ENCODE results near the gene LRP6. TPM values are rescaled to one million over a fixed set of nuclear protein-coding genes. Genes with fewer than 3 reads are reported as not detected.
"Not testable (repeated sequence)": the region's sequence is repeated elsewhere in the genome, so short reads cannot be mapped to it uniquely, and the experiment has no call there.

Gene LRP6
- total RNA-seq, 2 experiments from 2014 or later: 6.8 to 8.2 TPM

DNA sequence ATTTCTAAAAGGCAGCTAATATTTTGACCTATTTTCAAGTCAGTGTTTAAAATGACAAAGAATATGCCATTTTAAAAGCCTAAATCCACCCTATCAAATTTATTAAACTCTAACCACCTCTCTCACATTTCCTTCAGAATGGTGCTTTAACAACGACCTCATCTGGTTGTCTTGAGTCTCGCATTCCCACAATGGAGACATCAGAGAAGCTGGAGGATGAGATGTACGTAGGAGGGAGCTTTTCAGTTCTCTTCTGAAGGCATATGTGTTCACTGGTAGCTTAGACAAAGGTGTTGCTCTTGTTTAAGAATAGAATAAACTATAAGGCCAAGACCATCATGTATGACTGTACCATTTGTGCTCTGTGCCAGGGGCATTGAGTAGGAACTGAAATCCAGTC lies 113.2 kb downstream of the LRP6 start:
- no peak overlapping the region for H3K27ac Mint-ChIP-seq
- CTCF ChIA-PET: interaction anchor here (1.0 kb wide), 1 partner anchor 11 kb away, joined by 4 read pairs; no protein-coding TSS in a partner anchor
- POLR2A ChIA-PET: no interaction called here

DNA sequence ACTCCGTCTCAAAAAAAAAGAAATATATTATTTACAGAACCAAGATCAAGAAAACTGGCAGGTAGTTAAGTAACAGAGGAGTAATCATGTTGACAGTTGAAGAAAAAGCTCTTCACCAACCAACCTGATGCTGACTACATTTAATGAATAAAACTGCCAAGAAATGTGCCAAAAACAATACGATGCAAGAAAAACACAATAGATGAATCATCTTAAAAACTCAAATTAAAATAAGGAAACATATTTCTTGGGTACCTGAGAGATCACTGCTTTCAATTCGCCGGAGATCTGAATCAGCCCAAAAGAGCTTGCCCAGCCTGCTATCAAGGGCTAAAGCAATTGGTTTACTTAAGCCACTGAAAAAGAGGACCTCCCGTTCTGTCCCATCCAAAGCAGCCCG lies 119.7 kb downstream of the LRP6 start:
- ChIA-PET POLR2A (no interaction called here), CTCF (interaction anchor here (0.6 to 1.3 kb wide), 4 partner anchors 13 to 1534 kb away, joined by 3 to 4 read pairs (median 4); partner anchors contain the start of gene MAGOHB)
- peaks cover 5% of the 10 kb centered on the region for H3K36me3 Mint-ChIP-seq (ENCODE audit: low read depth)

More for the DNA sequence above, 113.2 kb downstream of the LRP6 start:
- Mint-ChIP-seq H3K9me3 (ENCODE audit: low read depth) (no peaks in the 10 kb centered on the region), H3K4me1 (no peaks in the 10 kb centered on the region), H3K4me3 (no peak overlapping the region), H3K27me3 (no peaks in the 10 kb centered on the region), H3K36me3 (ENCODE audit: low read depth) (peaks cover 12% of the 10 kb centered on the region)
- DNase-seq: no peak
- ATAC-seq: no peak
- intact Hi-C loops (cut with DNase I, micrococcal nuclease): no loop called here

DNA sequence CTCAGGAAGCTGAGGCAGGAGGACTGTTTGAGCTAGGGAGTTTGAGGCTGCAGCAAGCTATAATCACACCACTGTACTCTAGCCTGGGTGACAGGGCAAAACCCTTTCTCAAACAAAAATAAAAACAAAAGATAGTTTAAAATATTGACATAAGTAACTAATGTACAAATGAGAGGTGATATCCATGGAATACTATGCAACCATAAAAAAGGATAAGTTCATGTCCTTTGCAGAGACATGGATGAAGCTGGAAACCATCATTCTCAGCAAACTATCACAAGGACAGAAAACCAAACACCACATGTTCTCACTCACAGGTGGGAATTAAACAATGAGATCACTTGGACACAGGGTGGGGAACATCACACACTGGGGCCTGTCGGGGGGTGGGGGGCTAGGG lies 122.3 kb downstream of the LRP6 start:
- H3K9me3 Mint-ChIP-seq (ENCODE audit: low read depth); DNase-seq; H3K4me1 Mint-ChIP-seq; H3K4me3 Mint-ChIP-seq; H3K27me3 Mint-ChIP-seq; CTCF ChIA-PET; intact Hi-C loops (cut with DNase I, micrococcal nuclease); H3K27ac Mint-ChIP-seq; ATAC-seq; POLR2A ChIA-PET; H3K36me3 Mint-ChIP-seq (ENCODE audit: low read depth): not testable (repeated sequence)

More for the DNA sequence above, 119.7 kb downstream of the LRP6 start:
- DNase-seq: no peak
- no peak for ATAC-seq
- no peaks in the 10 kb centered on the region for H3K4me1 Mint-ChIP-seq
- no peak overlapping the region for H3K4me3 Mint-ChIP-seq
- intact Hi-C loops (cut with DNase I, micrococcal nuclease): no loop called here
- no peaks in the 10 kb centered on the region for H3K9me3 Mint-ChIP-seq (ENCODE audit: low read depth)
- no peaks in the 10 kb centered on the region for H3K27me3 Mint-ChIP-seq
- no peak overlapping the region for H3K27ac Mint-ChIP-seq

DNA sequence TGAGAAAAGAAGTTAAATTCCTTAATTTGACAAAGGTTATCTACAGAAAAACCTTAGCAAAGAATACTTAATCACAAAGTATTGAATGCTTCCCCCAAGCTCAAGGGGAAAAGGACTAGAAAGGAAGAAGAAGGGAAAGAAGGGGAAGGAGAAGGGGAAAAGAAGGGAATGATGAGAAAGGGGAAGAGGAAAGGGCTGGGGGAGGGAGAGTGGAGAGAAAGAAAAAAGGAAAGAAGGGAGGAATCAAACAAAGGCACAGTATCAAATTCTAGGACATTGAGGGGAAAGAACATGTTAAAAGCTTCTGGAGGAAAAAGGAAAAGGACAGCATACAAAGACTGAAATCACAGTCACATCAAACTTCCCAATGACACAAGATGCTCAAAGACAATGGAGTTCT lies 125.8 kb downstream of the LRP6 start:
- no peak for DNase-seq
- Mint-ChIP-seq H3K27me3 (no peaks in the 10 kb centered on the region), H3K9me3 (ENCODE audit: low read depth) (no peaks in the 10 kb centered on the region), H3K27ac (no peak overlapping the region), H3K36me3 (ENCODE audit: low read depth) (peaks cover 7% of the 10 kb centered on the region), H3K4me3 (no peak overlapping the region), H3K4me1 (no peaks in the 10 kb centered on the region)
- intact Hi-C loops (cut with DNase I, micrococcal nuclease): no loop called here
- CTCF ChIA-PET: interaction anchor here (0.7 kb wide), 1 partner anchor 8 kb away, joined by 3 read pairs; no protein-coding TSS in a partner anchor
- POLR2A ChIA-PET: no interaction called here
- ATAC-seq: no peak

DNA sequence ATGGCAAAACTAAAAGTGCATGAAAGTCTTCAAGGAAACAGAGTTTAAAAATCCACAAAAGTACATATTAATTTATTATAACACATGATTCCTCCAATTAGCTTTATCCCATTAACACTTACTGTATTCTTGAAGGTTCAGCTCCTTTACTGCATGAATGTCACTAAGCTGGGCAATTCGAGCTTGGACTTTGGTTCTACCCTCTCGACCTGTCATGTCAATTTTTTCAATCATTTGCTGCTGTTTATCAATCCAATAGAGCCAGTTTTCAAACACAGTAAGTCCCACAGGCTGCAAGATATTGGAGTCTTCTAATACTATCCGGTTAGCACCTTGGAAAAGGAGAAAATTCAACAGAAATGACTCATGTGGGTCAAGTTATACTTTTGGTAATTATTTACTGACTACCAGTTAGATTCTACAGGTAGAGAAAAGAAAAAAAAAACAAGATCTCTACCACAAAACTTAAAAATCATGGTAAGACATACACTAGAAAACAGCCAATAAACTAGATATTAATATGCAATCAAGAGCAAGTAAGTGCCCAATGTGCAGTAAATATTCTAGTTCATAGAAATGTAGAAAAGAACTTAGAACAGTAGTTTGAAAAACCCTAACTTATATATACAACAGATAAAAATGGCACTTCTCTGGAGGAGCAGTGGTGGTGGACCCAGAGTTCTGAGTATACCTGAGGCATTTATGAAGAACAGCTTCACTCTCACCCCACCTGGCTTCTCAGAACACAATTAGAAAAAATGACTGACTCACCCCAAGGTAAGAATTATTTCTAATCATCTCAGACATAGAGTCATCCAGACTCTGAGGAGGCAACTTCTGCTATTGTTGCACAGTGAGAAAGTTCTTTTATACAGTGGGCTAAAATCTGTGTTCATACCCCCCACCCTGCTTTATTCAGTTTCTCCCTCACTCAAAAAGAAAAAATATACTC lies 128.4 kb downstream of the LRP6 start:
- Mint-ChIP-seq H3K4me1 (no peaks in the 10 kb centered on the region), H3K9me3 (ENCODE audit: low read depth) (no peaks in the 10 kb centered on the region), H3K4me3 (no peak overlapping the region), H3K27me3 (no peaks in the 10 kb centered on the region), H3K36me3 (ENCODE audit: low read depth) (peaks cover 10% of the 10 kb centered on the region), H3K27ac (no peak overlapping the region)
- ATAC-seq (no peak), DNase-seq (no peak)
- ChIA-PET CTCF (no interaction called here), POLR2A (interaction anchor here (0.6 kb wide), 1 partner anchor 236 kb away, joined by 3 read pairs; no protein-coding TSS in a partner anchor)
- intact Hi-C loops (cut with DNase I, micrococcal nuclease): no loop called here

DNA sequence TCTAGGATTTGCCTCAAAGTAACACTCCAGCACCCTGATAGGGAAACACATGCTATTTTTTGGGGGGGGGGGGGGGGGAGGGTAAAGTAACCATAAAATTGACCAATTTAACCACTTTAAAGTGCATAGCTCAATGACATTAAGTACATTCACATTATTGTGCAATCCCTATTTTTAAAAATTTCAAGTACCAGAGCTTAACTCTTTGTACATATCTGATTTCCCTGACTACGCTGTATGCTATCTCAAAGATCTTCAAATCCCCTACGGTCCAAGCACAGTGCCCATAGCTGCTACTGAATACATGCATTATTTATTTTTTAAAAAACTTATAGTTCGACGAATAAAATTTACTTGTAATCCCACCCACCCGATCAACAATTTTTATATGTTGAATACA lies 133.1 kb downstream of the LRP6 start:
- peaks cover 9% of the 10 kb centered on the region for H3K36me3 Mint-ChIP-seq (ENCODE audit: low read depth)
- no peak overlapping the region for H3K27ac Mint-ChIP-seq
- no peak for ATAC-seq
- no peaks in the 10 kb centered on the region for H3K9me3 Mint-ChIP-seq (ENCODE audit: low read depth)
- no peak for DNase-seq
- POLR2A ChIA-PET: no interaction called here
- intact Hi-C loops (cut with DNase I, micrococcal nuclease): no loop called here
- H3K27me3 Mint-ChIP-seq: no peaks in the 10 kb centered on the region
- H3K4me3 Mint-ChIP-seq: no peak overlapping the region
- no peaks in the 10 kb centered on the region for H3K4me1 Mint-ChIP-seq
- CTCF ChIA-PET: no interaction called here

DNA sequence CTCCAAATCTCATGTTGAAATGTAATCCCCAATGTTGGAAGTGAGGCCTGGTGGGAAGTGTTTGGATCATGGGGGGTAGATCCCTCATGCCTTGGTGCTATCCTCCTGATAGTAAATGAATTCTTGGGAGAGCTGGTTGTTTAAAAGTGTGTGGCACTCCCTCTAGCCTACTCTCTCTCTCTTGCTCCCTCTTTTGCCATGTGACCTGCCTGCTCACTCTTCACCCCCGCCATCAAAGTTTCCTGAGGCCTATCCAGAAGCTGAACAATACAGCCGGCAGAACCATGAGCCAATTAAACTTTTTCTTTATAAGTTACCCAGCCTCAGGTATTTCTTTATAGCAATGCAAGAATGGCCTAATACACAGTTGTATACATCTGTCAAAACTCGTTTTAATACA lies 133.6 kb downstream of the LRP6 start:
- no peak for DNase-seq
- CTCF ChIA-PET: interaction anchor here (1.0 kb wide), 1 partner anchor 7 kb away, joined by 3 read pairs; no protein-coding TSS in a partner anchor
- no peak overlapping the region for H3K4me3 Mint-ChIP-seq
- H3K9me3 Mint-ChIP-seq (ENCODE audit: low read depth): no peaks in the 10 kb centered on the region
- H3K27ac Mint-ChIP-seq: no peak overlapping the region
- intact Hi-C loops (cut with DNase I, micrococcal nuclease): no loop called here
- no peak for ATAC-seq
- no peaks in the 10 kb centered on the region for H3K27me3 Mint-ChIP-seq
- H3K36me3 Mint-ChIP-seq (ENCODE audit: low read depth): peaks cover 7% of the 10 kb centered on the region
- POLR2A ChIA-PET: no interaction called here
- no peaks in the 10 kb centered on the region for H3K4me1 Mint-ChIP-seq

DNA sequence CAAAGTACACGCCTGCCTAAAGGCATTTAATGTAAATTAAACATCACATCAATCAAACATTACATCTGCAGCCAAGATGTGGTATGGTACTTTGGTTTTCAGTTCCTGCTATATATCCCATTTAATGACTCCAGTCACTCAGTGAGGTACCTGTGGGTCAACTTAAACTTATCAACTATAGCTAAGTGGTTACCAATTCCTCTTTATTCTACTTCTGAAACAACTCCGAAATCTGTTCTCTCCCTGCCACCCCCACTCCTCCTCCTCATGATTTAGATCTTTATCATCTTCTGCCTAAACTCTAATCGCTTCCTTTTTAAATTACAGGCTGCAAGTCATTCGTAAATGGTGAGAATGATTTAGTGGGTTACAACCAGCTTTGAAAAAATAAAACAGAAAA lies 138.2 kb downstream of the LRP6 start:
- H3K4me3 Mint-ChIP-seq: no peak overlapping the region
- H3K27me3 Mint-ChIP-seq: no peaks in the 10 kb centered on the region
- no peak for ATAC-seq
- peaks cover 4% of the 10 kb centered on the region for H3K36me3 Mint-ChIP-seq (ENCODE audit: low read depth)
- H3K9me3 Mint-ChIP-seq (ENCODE audit: low read depth): no peaks in the 10 kb centered on the region
- H3K4me1 Mint-ChIP-seq: no peaks in the 10 kb centered on the region
- ChIA-PET POLR2A (no interaction called here), CTCF (no interaction called here)
- DNase-seq: no peak
- H3K27ac Mint-ChIP-seq: no peak overlapping the region
- intact Hi-C loops (cut with DNase I, micrococcal nuclease): no loop called here

DNA sequence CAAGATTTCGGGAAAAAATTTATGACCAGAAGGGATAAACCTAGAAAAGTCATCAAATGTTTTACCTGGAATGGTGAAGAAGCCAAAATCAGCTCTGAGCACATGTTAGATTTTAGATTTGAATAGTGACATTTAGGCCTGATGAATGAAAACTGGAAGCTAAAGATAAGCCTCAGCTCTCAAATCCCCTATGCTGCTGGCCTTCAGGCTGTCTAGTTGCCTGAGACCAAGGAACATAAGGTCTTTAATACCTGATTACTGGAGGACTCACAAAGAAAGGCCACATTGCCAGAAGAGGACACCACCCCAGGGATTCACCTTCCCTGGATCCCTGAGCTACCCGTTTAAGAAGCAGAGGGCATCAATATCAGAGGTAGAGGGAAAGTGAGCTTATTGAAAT lies 139.5 kb downstream of the LRP6 start:
- DNase-seq: no peak
- no peaks in the 10 kb centered on the region for H3K4me1 Mint-ChIP-seq
- peaks cover 4% of the 10 kb centered on the region for H3K36me3 Mint-ChIP-seq (ENCODE audit: low read depth)
- ATAC-seq: no peak
- H3K4me3 Mint-ChIP-seq: no peak overlapping the region
- ChIA-PET CTCF (interaction anchor here (1.0 kb wide), 1 partner anchor 22 kb away, joined by 3 read pairs; no protein-coding TSS in a partner anchor), POLR2A (no interaction called here)
- no peaks in the 10 kb centered on the region for H3K27me3 Mint-ChIP-seq
- H3K9me3 Mint-ChIP-seq (ENCODE audit: low read depth): no peaks in the 10 kb centered on the region
- no peak overlapping the region for H3K27ac Mint-ChIP-seq
- intact Hi-C loops (cut with DNase I, micrococcal nuclease): no loop called here

DNA sequence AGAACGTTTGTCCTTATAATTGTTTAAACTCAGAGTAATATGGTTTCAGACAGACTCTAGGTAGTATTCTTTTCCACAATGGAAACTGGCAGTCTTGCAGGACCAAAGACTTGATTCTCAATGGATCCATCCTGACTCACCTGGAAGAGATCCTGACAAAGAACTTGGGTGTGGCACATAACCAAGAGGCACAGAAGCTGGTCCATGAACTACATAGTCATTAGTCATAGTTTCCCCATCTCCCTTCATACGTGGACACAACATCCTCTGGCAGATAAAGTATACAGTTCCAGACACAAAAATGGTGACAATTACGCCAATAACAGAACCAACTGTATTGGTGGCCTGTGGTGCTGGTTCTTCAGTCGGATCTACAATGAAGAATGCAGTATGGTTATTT lies 140.3 kb downstream of the LRP6 start:
- no peak for ATAC-seq
- Mint-ChIP-seq H3K4me3 (no peak overlapping the region), H3K36me3 (ENCODE audit: low read depth) (peaks cover 4% of the 10 kb centered on the region), H3K27ac (no peak overlapping the region), H3K27me3 (no peaks in the 10 kb centered on the region), H3K9me3 (ENCODE audit: low read depth) (no peaks in the 10 kb centered on the region), H3K4me1 (no peaks in the 10 kb centered on the region)
- intact Hi-C loops (cut with DNase I, micrococcal nuclease): no loop called here
- POLR2A ChIA-PET: no interaction called here
- no peak for DNase-seq
- CTCF ChIA-PET: no interaction called here

DNA sequence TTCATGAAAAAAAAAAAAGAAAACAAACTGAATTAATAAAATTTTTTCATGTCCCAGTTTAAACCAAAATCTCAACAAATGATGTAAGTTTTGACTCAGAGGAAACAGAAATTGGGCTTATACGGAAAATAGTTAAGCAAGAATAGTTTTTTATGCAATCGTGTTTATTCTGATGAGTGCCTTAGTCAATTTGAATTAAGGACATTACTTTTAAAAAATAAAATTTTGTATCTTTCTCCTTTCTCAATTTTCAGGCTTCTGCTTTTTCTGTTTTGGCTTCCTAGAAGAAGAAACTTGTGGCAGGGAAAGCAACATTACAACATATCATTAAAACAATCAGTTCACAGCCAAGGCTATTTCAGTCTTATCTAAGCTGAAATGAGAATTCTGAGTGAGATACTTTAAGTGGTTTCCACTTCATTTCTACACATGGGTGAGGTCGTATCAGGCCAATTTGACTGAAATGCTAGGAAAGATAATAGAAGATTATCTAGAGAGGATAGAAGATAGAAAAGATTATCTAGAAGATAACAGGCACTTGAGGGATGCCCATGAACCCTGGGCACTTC lies 143.7 kb downstream of the LRP6 start:
- no peak overlapping the region for H3K27ac Mint-ChIP-seq
- H3K9me3 Mint-ChIP-seq (ENCODE audit: low read depth): no peaks in the 10 kb centered on the region
- H3K36me3 Mint-ChIP-seq (ENCODE audit: low read depth): peaks cover 4% of the 10 kb centered on the region
- DNase-seq (no peak), ATAC-seq (no peak)
- CTCF ChIA-PET: no interaction called here
- POLR2A ChIA-PET: no interaction called here
- no peaks in the 10 kb centered on the region for H3K4me1 Mint-ChIP-seq
- no peak overlapping the region for H3K4me3 Mint-ChIP-seq
- H3K27me3 Mint-ChIP-seq: no peaks in the 10 kb centered on the region
- intact Hi-C loops (cut with DNase I, micrococcal nuclease): no loop called here

DNA sequence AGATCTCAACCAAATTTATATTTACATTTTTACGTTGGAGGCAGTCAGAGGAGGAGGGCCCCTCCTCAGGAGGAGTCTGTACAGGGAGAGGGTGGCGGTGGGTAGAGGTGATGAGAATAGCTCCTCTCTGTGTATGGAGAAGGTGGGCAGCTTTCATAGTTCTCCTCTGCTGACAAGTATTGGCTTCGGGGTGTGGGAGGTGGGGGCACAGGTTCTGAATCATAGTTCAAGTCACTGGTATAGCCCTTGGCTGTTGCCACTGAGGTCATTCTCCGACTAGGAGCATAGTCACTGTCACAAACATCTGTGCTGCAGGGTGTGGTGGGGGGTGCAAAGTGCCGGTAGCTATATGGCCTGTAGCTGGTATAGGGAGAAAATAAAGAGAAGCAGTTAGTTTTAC lies 145.8 kb downstream of the LRP6 start:
- Mint-ChIP-seq H3K27ac (no peak overlapping the region), H3K4me3 (no peak overlapping the region), H3K4me1 (no peaks in the 10 kb centered on the region), H3K36me3 (ENCODE audit: low read depth) (peaks cover 4% of the 10 kb centered on the region), H3K9me3 (ENCODE audit: low read depth) (no peaks in the 10 kb centered on the region), H3K27me3 (no peaks in the 10 kb centered on the region)
- ChIA-PET CTCF (interaction anchor here (0.6 to 1.7 kb wide), 5 partner anchors 15 to 634 kb away, joined by 3 to 5 read pairs (median 4); no protein-coding TSS in a partner anchor), POLR2A (no interaction called here)
- no peak for DNase-seq
- no peak for ATAC-seq
- intact Hi-C loops (cut with DNase I, micrococcal nuclease): no loop called here
